ENCODE measurements around the gene PRKCE.
"Not testable (repeated sequence)": the region's sequence is repeated elsewhere in the genome, so short reads cannot be mapped to it uniquely, and the experiment has no call there.

PRKCE gene

GRCh38 chr2:46184794-46185583 lies 533.5 kb downstream of the PRKCE start:
- DNase-seq = no peak

- DNase-seq = peak in 1 of 2 donors; percentile 19
Observed at GRCh38 chr2:46187112-46187618, 535.7 kb downstream of the PRKCE start.

GRCh38 chr2:46188041-46188716 lies 536.7 kb downstream of the PRKCE start:
- no peak for DNase-seq

GRCh38 chr2:46193356-46193755 lies 541.9 kb downstream of the PRKCE start:
- DNase-seq = no peak

GRCh38 chr2:46193855-46194254 lies 542.4 kb downstream of the PRKCE start:
- no peak for DNase-seq

- no peak for DNase-seq
Observed at GRCh38 chr2:46194856-46195255, 543.4 kb downstream of the PRKCE start.

GRCh38 chr2:46195819-46196218 lies 544.3 kb downstream of the PRKCE start:
- no peak for DNase-seq

GRCh38 chr2:46196871-46197462 lies 545.5 kb downstream of the PRKCE start:
- no peak for DNase-seq

GRCh38 chr2:46197672-46198071 lies 546.2 kb downstream of the PRKCE start:
- no peak for DNase-seq

GRCh38 chr2:46198164-46198883 lies 546.8 kb downstream of the PRKCE start:
- no peak for DNase-seq

GRCh38 chr2:46198966-46199365 lies 547.5 kb downstream of the PRKCE start:
- no peak for DNase-seq

- DNase-seq = no peak
Observed at GRCh38 chr2:46200100-46200690, 548.7 kb downstream of the PRKCE start.

- DNase-seq = no peak
Observed at GRCh38 chr2:46200861-46201605, 549.6 kb downstream of the PRKCE start.

GRCh38 chr2:46202453-46202852 lies 551.0 kb downstream of the PRKCE start:
- no peak for DNase-seq

- no peak for DNase-seq
Observed at GRCh38 chr2:46202987-46203386, 551.5 kb downstream of the PRKCE start.

- not testable (repeated sequence) for DNase-seq
Observed at GRCh38 chr2:46203636-46204035, 552.2 kb downstream of the PRKCE start.

GRCh38 chr2:46207591-46207990 lies 556.1 kb downstream of the PRKCE start:
- no peak for DNase-seq

GRCh38 chr2:46208766-46209165 lies 557.3 kb downstream of the PRKCE start:
- DNase-seq = no peak

GRCh38 chr2:46210063-46210462 lies 558.6 kb downstream of the PRKCE start:
- DNase-seq = no peak

GRCh38 chr2:46211461-46211860 lies 560.0 kb downstream of the PRKCE start:
- no peak for DNase-seq

- DNase-seq = no peak
Observed at GRCh38 chr2:46213906-46214305, 562.4 kb downstream of the PRKCE start.

GRCh38 chr2:46216213-46216612 lies 564.7 kb downstream of the PRKCE start:
- no peak for DNase-seq
